A549 (cell line): ENCODE results near the gene DEUP1.

Experiments
- CTCF ChIP-seq: fragments of >200 bp; sonication (Bioruptor Twin); formaldehyde crosslinking; IDR thresholded peaks from 3 replicates; pipeline ENCODE4 v1.5.1; 2016
- EP300 ChIP-seq, 2 experiments: fragments of >200 bp; sonication (Bioruptor Twin); formaldehyde crosslinking; IDR thresholded peaks; 2 replicates in 1 of 2; 3 replicates in 1 of 2; pipeline ENCODE4 v1.6.1; 2016 to 2017
- HMGXB4 ChIP-seq: fragments of 250-450 bp; sonication (Bioruptor Pico); IDR thresholded peaks from 2 replicates; pipeline ENCODE4 v1.5.0; 2021; ENCODE audit warnings: mild to moderate bottlenecking, moderate library complexity, borderline replicate concordance
- MAFK ChIP-seq: fragments of 450-650 bp; IDR thresholded peaks from 2 replicates; pipeline ENCODE4 v1.6.1; 2014; ENCODE audit not compliant: partially characterized antibody
- MYC ChIP-seq: IDR thresholded peaks from 2 replicates; pipeline ENCODE4 v1.6.1; 2012; ENCODE audit warnings: mild to moderate bottlenecking, inconsistent platforms, low read length, improper control_type of control experiment, borderline replicate concordance
- POLR2A ChIP-seq: IDR thresholded peaks from 2 replicates; pipeline ENCODE4 v1.6.1; 2012; ENCODE audit warnings: mild to moderate bottlenecking, low read length
- RAD21 ChIP-seq, 2 experiments: fragments of >200 bp in 1 of 2; sonication (Bioruptor Twin) in 1 of 2; formaldehyde crosslinking in 1 of 2; IDR thresholded peaks in 1 of 2; conservative IDR thresholded peaks in 1 of 2; 2 replicates in 1 of 2; 3 replicates in 1 of 2; pipeline ENCODE4 v1.6.1; 2012 to 2018; ENCODE audit warnings: inconsistent platforms in 1 of 2
- RCOR1 ChIP-seq: fragments of 150-350 bp; IDR thresholded peaks from 2 replicates; pipeline ENCODE4 v1.6.1; 2014; ENCODE audit warnings: antibody characterized with exemption, low read length, low read depth
- TF ChIP-seq, protein P1 (sequence below): IDR thresholded peaks from 2 replicates; pipeline ENCODE4 v1.6.1; 2012

- TF ChIP-seq HMGXB4 (CRISPR knock-in tag) = no peak
- no peak for TF ChIP-seq CTCF
- TF ChIP-seq, protein P1, sequence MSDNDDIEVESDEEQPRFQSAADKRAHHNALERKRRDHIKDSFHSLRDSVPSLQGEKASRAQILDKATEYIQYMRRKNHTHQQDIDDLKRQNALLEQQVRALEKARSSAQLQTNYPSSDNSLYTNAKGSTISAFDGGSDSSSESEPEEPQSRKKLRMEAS = no peak
- no peak for TF ChIP-seq MYC
- no peak for TF ChIP-seq RAD21 (conservative IDR thresholded peaks at IDR 0.05 in 1 of 2, IDR thresholded peaks at IDR 0.05 in 1 of 2)
- no peak for TF ChIP-seq MAFK
- TF ChIP-seq EP300 (IDR thresholded peaks at IDR 0.05) = no peak
- TF ChIP-seq RCOR1 = no peak
- no peak for TF ChIP-seq POLR2A
Observed at GRCh38 chr11:93288767-93289166, 41.8 kb upstream of the DEUP1 start.
